MV-4-11 (cell line): ENCODE data around the gene ADAMTS17.

ENCODE experiments used
- DNase-seq: peaks from one replicate; lab custom pipeline; 2025; lab: John Stamatoyannopoulos, UW

ADAMTS17 gene

DNA sequence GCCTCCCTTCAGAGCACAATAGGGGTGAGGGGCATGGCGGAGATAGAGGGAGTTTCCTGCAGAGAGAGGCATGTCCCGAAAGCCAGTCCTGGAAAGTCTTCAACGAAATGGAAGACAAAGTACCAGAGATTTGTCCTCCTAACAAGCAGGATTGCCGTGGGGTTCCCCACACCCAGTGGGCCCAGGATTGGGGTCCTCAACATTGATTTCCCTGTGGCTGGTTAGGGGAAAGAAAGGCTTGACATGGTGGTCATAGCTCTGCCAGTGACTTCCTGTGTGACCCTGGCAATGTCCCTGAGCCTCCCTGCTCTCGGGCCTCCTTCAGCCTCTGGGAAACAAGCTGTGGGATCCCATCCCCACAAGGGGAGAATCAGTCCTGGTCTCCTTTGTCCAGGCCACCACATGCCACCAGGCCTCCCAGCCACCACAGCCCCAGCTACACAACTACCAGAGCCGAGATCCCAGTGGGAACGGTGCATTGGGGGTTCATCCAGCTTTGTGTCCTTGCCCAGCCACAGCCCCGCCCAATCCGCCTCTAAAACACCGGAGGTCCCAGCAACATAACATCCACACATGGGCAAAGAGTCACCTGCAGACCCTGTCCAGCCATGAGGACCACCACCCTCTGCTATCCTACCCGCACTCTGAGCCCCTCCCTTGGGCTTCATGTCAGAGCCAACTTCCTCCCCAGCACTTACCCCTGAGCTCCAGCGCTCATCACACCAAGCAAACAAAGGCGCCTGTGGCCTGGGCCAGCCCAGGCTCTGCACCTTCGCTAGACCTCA lies 63.0 kb downstream of the ADAMTS17 start:
- DNase-seq: no peak

DNA sequence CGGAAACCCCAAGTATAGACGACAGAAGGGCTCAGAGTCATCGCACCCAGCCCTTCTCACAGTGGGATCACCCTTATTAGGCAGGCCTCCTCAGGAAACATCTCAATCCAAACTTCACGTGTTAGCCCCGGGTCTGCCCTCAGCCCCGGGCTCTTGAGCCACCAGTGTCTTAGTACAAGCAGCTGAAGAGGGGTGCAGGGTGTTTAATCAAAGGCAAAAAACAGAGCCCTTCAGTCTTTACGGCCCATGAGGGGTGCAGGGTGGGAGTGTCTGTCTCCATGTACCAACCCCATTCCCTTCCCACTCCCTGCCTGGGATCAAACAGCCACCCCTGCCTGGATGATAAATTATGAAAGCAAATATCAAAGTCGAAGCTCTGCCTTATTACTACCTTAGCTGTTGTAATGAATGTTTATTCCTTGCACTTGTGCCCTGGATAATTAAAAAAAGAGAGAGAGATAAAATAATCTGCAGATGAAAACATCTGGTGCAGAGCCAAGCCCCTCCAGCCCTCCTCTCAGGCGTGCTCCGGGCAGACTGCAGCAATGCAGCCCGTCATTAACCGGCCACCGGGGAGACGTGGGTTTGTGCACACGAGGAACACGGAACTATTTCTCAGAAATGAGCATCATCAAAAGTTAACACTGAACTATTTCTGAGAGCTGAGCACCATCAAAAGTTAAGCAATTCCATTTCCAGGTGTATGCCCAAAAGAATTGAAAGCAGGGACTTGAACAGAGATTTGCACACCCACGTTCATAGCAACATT lies 64.5 kb downstream of the ADAMTS17 start:
- DNase-seq: no peak

DNA sequence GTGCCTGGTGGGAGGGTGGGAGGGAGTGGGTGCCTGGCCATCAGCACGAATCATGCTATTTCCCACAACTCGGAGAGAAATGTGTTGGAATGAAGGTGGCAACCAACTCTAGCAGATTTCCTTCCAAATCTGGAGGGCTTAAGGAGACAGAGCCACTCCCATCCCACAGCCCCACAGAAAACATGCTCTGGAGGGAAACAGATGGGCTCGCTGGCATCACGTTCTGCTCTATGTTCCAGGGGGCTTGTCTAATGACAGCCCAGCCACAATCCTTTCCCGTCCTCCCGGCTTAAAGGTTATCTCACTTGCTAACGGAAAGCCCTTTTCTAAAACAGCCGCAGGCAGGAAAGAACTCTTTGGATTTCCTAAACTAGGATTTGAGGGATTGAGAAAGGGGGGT lies 65.3 kb downstream of the ADAMTS17 start:
- no peak for DNase-seq

DNA sequence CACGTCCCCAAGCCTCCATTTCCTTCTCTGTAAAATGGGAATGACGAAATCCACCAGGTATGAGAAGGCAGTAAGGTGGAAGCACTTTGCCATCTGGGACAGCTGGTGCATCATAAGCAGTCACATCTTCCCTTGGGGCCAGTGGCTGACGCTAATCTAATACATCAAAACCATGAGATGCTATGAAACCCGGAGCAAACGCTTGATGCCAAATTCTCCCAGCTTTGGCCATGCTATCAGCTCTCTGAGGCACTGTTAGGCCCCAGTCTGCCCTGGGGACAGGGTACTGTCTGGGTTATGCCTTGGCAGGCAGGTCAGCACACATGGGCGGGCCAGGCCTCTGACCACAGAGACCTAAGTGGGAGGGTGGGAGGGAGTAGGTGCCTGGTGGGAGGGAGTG lies 66.1 kb downstream of the ADAMTS17 start:
- DNase-seq: no peak

- no peak for DNase-seq
Observed at GRCh38 chr15:100269831-100270230, 71.9 kb downstream of the ADAMTS17 start.

GRCh38 chr15:100266166-100266565 lies 75.6 kb downstream of the ADAMTS17 start:
- no peak for DNase-seq

GRCh38 chr15:100265641-100266035 lies 76.1 kb downstream of the ADAMTS17 start:
- DNase-seq: no peak

- DNase-seq: no peak
Observed at GRCh38 chr15:100264994-100265640, 76.7 kb downstream of the ADAMTS17 start.

GRCh38 chr15:100263721-100264455 lies 77.9 kb downstream of the ADAMTS17 start:
- no peak for DNase-seq

DNA sequence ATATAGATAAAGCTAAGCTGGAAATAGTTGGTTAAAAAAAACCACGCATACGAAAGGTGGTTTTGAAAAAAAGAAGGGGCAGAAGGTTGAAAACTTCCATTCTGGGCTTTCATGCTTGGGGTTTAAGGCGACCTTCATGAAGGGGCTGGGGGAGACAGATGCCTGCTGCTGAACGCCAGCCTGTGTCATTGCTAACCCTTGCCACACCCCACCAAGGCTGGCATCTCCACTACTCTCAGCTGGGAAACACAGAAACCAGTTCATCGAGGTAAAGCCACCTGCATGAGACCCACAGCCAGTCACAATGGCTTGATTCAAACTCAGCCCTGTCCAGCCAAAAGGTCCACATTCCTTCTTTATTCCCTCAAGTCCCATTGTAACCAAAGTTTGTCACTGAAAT lies 78.7 kb downstream of the ADAMTS17 start:
- DNase-seq: no peak

- no peak for DNase-seq
Observed at GRCh38 chr15:100261302-100262240, 80.2 kb downstream of the ADAMTS17 start.

- DNase-seq: no peak
Observed at GRCh38 chr15:100259266-100259665, 82.5 kb downstream of the ADAMTS17 start.

GRCh38 chr15:100256970-100257650 lies 84.7 kb downstream of the ADAMTS17 start:
- no peak for DNase-seq

DNA sequence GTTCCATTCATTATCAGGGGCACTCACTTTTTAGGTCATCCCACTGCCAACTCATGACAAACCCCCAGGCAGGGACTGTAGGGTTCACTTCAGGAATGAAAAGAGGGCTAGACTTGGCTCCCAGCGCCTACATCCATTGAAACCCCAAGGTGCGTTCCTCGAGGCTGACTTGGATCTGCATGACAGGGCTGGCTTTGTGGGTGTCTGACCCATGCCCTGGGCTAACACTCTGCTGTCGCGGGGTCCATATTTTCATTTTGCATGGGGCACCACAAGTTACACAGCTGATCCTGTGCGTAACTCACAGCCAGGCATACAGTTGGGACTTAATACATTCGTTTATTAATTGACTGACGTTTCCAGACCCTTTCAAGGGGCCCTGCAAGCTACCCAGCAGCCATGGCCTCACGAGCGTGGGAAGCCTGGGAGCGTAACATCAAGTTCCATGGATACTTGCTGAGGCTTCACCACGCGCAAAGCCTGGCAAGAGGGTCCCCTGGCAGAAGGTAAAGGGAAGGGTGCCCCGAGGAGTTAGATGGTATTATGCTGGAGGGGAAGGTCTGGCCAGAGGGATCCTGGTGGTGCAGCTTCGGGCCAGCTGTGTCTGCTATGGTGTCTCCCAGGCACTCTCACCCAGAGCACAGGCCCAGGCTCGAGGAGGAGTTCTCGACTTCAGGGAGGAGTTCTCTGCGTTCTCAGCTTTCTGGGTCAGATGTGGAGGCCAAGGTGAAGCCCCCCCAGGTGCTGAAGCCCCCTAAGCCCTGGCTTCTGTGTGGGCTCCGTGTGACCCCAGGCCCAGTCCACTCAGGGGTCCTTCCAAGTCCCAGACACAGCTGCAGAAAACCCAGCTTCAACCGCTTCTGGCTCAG lies 85.4 kb downstream of the ADAMTS17 start:
- no peak for DNase-seq

DNA sequence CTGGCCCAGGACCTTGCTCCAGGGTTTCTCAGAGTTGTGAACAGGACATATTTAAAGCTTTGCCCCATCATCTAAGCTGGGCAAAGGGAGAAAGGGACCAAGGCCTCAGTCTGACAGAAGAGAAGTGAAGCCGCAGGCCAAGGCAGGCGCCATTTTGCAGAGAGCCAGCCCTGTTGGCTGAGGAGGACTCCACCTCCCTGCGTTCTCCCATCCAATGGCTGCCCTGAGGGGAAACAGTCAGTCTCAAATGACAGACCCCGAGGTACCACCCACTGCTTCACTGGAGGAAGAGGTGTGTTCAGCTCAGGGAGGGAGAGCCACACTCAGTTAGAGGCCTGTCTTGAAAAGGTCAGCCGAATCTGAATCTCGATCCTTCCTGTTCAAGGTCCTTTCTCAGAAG lies 86.1 kb downstream of the ADAMTS17 start:
- DNase-seq: no peak

GRCh38 chr15:100254691-100255090 lies 87.1 kb downstream of the ADAMTS17 start:
- no peak for DNase-seq

DNA sequence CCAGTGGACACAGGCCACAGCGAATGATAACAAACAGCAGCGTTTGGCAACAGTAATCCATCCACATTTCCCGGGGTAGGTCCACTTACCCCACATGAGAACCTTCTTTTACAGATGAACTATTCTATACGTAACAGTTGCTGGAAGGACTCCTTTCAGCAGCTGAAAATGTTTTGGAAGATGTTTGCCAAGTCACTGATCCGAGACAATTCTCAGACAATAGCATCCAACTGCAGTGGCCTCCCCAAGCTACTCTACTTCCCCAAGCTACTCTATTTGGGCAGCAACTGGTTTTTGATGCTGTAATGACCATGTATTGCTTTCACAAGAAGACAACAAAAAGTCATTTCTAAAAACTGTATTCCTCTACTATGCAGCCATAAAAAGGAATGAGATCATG lies 87.5 kb downstream of the ADAMTS17 start:
- no peak for DNase-seq

GRCh38 chr15:100253640-100254039 lies 88.1 kb downstream of the ADAMTS17 start:
- no peak for DNase-seq

DNA sequence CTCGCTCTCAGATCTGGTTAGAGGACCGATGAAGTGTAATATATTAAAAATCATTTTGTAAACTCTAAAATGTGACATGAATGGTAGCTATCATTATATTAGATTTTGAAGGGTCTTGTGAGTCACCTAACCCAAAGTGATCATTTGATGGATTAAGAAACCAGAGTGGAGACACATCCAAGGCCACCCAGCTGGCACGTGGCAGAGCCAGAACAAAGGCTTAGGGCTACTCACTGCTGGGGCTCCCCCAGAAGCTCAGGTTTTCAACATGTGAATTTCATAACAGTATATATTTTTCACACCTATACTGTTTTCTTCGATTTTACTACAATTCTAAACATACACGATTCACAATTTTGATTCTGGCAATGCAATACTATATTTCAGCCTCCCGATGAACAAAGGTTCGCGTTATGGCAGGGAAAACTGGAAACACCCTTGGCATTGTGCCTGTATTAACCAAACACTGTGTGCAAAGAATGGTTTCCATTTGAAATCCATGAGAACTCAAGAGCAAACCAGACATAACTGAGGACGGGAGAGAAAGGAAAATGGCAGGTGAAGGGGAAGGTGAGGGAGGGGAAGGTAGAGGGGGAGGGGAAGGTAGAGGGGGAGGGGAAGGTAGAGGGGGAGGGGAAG lies 88.9 kb downstream of the ADAMTS17 start:
- DNase-seq: no peak
